AG04449 (cell line): ENCODE results near the gene RBP5.

ENCODE experiments used
- CTCF ChIA-PET: fragments of 350-600 bp; formaldehyde crosslinking; extraction: SDS; loops from one replicate; lab custom pipeline; 2021; ENCODE audit warnings: antibody characterized with exemption; lab: Yijun Ruan, JAX
- POLR2A ChIA-PET: fragments of 400-600, 350-600 bp; formaldehyde crosslinking; extraction: SDS; loops from one replicate; lab custom pipeline; 2020; ENCODE audit warnings: antibody characterized with exemption, inconsistent platforms; lab: Yijun Ruan, JAX
- DNase-seq: peaks from one replicate; pipeline ENCODE4 v3.0.0-alpha.2; 2010; ENCODE audit warnings: low read depth, low spot score
- H3K4me3 ChIP-seq: 2 replicates; pipeline ENCODE4 v1.5.1; 2011; ENCODE audit warnings: low read depth, mild to moderate bottlenecking, control low read depth, low read length
- TF ChIP-seq, protein P1 (sequence below): IDR thresholded peaks from one replicate; pipeline ENCODE4 v1.5.1; 2011; ENCODE audit warnings: mild to moderate bottlenecking, moderate library complexity, low read length, control low read depth, inconsistent platforms; ENCODE audit not compliant: insufficient read depth; ENCODE audit errors: missing control alignments

RBP5 gene

DNA sequence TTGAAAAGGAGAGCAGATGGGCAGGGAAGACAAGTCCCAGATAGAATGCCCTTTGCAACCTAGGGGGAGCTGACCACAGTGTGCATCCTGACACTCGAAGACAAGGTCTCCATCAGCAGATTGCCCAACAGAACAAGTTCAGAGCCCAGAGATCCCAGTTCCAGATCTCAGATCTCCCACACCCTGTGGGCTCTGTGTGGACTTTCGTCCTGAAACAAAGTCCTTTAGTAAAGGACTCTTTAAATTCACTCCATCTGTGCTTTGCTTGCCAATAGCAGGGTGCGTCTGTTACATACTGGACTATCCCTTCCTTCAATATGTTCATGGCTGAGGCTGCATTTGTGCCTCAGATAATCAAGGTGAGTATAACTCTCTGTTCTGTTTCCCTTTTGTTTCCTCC, 11.0 kb downstream of the RBP5 start:
- CTCF ChIA-PET = interaction anchor here (1.1 to 12.6 kb wide), 6 partner anchors 7 to 200 kb away, joined by 3 to 158 read pairs (median 4); partner anchors contain the start of gene C1RL
- DNase-seq = no peak
- POLR2A ChIA-PET = no interaction called here
- H3K4me3 ChIP-seq = no peak overlapping the region
- TF ChIP-seq, protein P1, sequence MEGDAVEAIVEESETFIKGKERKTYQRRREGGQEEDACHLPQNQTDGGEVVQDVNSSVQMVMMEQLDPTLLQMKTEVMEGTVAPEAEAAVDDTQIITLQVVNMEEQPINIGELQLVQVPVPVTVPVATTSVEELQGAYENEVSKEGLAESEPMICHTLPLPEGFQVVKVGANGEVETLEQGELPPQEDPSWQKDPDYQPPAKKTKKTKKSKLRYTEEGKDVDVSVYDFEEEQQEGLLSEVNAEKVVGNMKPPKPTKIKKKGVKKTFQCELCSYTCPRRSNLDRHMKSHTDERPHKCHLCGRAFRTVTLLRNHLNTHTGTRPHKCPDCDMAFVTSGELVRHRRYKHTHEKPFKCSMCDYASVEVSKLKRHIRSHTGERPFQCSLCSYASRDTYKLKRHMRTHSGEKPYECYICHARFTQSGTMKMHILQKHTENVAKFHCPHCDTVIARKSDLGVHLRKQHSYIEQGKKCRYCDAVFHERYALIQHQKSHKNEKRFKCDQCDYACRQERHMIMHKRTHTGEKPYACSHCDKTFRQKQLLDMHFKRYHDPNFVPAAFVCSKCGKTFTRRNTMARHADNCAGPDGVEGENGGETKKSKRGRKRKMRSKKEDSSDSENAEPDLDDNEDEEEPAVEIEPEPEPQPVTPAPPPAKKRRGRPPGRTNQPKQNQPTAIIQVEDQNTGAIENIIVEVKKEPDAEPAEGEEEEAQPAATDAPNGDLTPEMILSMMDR = no peak

- TF ChIP-seq, protein P1 = no peak
- no peak overlapping the region for H3K4me3 ChIP-seq
- no peak for DNase-seq
- ChIA-PET CTCF (interaction anchor here (0.7 to 12.6 kb wide), 6 partner anchors 6 to 172 kb away, joined by 3 to 158 read pairs (median 6); partner anchors contain the start of gene C1RL), POLR2A (no interaction called here)
These were observed 11.8 kb downstream of the RBP5 start for GRCh38 chr12:7116916-7117315.

GRCh38 chr12:7116196-7116595, 12.5 kb downstream of the RBP5 start:
- no peak for DNase-seq
- TF ChIP-seq, protein P1 = no peak
- ChIA-PET POLR2A (no interaction called here), CTCF (interaction anchor here (1.0 to 12.6 kb wide), 5 partner anchors 6 to 150 kb away, joined by 4 to 158 read pairs (median 5); partner anchors contain the start of gene C1RL)
- no peak overlapping the region for H3K4me3 ChIP-seq

GRCh38 chr12:7114851-7115250, 13.8 kb downstream of the RBP5 start:
- DNase-seq = no peak
- ChIA-PET CTCF (interaction anchor here (0.5 to 8.4 kb wide), 5 partner anchors 8 to 97 kb away, joined by 3 to 217 read pairs (median 63); partner anchors contain the start of genes C1S, LPCAT3 and RBP5), POLR2A (no interaction called here)
- TF ChIP-seq, protein P1 = no peak
- H3K4me3 ChIP-seq = no peak overlapping the region

DNA sequence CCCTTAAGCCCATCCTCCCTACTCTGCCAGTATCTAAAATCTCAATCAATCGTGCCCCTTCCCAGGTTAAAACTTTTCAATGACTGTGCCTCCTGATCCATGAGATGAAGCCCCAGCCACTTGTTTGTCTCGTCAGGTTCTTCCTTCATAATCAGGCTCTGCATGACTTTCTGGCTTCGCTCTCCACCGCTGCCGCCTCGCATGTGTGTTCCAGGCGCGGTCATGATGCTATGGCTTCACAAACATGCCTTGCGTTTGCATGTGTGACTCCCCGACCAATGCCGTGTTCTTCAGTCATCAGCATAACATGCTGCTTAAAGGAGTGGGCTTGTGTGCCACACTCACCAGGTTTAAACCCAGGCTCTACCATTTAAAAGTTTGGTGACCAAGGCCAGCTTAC, 14.7 kb downstream of the RBP5 start:
- POLR2A ChIA-PET = no interaction called here
- CTCF ChIA-PET = interaction anchor here (0.5 to 8.4 kb wide), 41 partner anchors 8 to 245 kb away, joined by 3 to 217 read pairs (median 7); partner anchors contain the start of genes C12orf57, C1R, C1S and CLSTN3
- TF ChIP-seq, protein P1 = no peak
- H3K4me3 ChIP-seq = no peak overlapping the region
- no peak for DNase-seq

- CTCF ChIA-PET = interaction anchor here (0.8 to 8.4 kb wide), 42 partner anchors 9 to 245 kb away, joined by 3 to 217 read pairs (median 6); partner anchors contain the start of genes C12orf57, C1R, C1S and CLSTN3
- POLR2A ChIA-PET = interaction anchor here (0.5 to 0.8 kb wide), 2 partner anchors 95 to 199 kb away, joined by 3 read pairs; partner anchors contain the start of genes ENO2 and LPCAT3
- TF ChIP-seq, protein P1 = peak; percentile 62
- no peak for DNase-seq
- no peak overlapping the region for H3K4me3 ChIP-seq
These were observed 15.3 kb downstream of the RBP5 start for GRCh38 chr12:7113389-7113871.
